GM19455 (cell line): Measurements from ENCODE around the gene LRRC58.

Experiments
- ATAC-seq: cut with Tn5 transposase; IDR thresholded peaks from one replicate; pipeline ENCODE4 v1.9.1; 2021; ENCODE audit not compliant: unreplicated experiment

Gene LRRC58

DNA sequence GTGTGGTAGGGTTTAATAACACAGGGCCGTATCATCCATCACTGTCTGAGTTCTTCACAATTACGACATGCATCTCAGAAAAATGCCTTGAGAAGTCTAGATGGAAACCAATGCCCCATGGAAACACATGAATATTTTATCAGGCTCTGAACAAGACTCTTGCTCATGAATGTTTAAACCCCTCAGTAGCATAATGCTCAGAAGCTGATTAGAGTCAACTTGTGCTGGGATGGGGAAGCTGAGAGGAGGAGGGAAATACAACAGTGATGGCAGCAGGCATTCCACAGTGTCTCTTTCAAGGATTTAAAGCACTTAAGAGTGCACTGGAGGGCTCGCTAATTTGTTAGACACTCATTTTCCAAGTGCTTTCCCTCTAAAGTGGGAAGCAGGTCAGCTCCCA is 67.9 kb downstream of the LRRC58 start:
- ATAC-seq, result no peak

DNA sequence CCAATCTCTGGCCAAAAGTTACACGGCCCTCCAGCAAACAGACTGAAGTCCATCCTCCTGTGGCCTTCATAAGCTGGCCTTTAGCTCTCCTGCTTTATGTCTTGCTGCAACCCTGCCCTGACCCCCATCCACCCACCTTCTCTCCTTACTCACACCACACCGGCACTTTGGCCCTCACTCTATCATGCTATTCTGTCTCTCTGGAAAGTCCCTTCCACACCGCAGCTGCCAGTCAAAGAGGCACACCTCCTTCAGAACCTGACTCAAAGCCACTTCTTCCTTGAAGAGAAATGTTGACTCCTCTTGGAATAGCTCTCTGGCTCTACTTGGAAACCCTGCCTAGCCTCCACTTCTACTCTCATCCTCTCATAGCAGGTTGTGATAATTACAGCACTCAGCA is 68.6 kb downstream of the LRRC58 start:
- ATAC-seq, result no peak

DNA sequence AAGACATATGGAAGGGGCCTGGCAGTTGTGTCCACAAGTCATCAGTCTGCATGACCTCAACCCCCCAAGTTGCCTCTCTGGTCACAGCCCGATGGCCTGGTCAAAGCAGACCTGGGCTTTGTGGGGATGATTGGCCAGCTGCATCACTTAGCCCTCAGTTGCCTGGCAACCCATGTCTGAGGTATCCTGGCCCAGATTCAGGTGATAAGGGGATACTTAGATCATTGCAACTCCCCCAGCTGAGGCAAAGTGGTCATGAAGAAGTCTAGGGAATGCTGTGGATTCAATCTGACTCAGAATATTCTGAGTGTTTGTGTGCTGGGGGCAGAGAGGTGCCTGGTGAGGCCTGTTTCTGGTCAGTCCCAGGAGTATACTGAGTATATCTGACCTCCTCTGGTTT is 69.1 kb downstream of the LRRC58 start:
- no peak for ATAC-seq

DNA sequence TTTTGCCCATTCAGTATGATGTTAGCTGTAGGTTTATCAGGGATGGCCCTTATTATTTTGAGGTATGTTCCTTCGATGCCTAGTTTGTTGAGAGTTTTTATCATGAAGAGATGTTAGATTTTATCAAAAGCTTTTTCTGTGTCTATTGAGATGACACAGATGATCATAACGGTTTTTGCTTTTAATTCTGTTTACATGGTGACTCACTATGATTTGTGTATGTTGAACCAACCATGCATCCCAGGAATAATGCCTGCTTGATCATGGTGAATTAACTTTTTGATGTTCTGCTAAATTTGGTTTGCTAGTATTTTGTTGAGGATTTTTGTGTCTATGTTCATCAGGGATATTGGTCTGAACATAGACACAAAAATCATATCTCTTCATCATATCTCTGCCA is 72.4 kb downstream of the LRRC58 start:
- ATAC-seq, result no peak

DNA sequence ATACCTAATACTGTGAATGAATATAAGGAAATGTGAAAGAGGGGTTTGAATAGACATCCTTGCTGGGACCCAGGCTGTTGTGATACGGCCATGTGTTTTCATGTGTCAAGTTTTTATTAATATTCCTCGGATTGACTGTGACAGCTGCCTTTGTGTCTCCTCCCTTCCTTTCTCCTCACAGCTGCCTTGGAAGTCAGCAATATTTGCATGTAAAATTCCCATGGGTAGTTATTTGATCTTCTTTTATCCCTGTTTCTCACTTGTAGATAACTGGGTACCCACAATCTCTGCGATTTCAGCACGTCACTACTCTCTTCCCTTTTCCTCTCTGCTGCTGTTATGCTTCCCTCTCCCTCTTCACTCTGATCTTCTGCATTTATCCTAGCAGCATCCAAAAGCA is 73.5 kb downstream of the LRRC58 start:
- no peak for ATAC-seq

DNA sequence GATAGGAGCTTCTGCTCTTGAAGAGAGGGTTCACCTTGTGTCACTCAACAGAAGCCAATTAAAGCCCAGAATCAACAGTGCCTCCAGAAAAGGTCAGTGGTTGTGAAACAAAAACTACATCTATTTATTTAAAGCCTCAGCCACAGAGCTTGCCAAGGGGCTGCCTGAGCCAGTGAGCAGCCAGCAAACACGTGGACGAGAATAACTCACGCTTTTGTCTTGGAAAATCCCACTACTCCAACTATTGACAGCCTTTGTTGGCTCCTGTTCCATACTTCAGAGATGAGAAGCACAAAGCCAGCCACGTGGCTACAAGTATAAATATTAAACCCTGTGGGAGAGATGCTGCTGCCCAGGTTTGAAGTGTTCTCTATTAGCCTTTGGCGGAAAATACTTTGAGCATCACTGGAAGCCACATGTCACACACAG is 74.4 kb downstream of the LRRC58 start:
- no peak for ATAC-seq
